HG02798 (cell line): Measurements from ENCODE around the gene AUTS2.

Experiments used
- ATAC-seq: cut with Tn5 transposase; IDR thresholded peaks from one replicate; pipeline ENCODE4 v1.9.1; 2021; ENCODE audit warnings: mild to moderate bottlenecking; ENCODE audit not compliant: unreplicated experiment, poor library complexity

The AUTS2 gene

DNA sequence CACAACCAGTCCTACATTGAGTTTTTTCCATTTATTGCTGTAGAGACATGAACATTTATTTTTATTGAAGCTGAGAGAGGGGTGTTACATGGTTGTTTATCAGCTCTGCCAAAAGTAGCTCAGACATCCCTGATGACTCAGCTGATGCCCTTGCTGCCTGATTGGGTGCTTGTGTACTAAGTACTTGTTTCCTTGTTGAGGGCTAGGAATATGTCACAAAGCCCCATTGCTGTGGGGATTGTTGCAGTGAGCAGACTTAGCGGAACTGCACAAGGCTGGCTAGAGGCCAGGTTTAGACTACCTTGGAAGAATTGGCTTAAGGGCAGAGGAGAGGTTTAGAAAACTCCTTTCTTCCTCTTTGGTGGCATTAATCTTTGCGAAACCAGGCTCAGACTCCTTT is 110.6 kb downstream of the AUTS2 start:
- no peak for ATAC-seq

DNA sequence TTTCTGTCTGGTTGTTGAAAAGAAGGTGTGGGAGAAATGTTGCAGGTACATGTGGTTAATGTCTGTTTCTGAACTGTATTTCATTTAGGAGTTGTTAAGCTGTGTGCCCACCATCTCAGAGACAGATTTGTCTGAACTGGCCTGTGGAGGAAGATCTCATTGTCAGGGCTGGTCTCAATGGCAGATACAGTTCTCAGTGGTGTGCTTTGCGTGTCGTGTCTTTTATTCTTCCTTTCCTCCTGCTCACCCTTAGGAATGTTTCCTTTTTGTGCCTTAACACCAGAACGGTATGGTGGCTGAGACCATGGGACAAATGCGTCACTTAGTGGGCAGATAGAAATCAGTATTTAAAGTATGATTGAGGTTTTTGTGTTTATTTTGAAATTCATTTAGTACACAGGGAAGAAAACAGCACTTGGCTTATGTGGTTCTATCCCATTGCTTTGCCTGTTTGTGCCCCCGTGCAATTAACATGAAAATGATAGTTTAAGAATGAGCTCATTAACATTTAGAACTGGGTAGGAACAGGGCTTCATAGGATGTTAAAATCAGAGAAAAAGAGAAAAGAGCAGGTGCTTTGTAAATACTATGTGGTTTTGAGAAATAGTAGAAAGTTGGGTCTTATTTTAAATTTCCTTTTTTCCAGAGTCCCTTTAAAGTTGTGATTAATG is 112.6 kb downstream of the AUTS2 start:
- ATAC-seq, result no peak

DNA sequence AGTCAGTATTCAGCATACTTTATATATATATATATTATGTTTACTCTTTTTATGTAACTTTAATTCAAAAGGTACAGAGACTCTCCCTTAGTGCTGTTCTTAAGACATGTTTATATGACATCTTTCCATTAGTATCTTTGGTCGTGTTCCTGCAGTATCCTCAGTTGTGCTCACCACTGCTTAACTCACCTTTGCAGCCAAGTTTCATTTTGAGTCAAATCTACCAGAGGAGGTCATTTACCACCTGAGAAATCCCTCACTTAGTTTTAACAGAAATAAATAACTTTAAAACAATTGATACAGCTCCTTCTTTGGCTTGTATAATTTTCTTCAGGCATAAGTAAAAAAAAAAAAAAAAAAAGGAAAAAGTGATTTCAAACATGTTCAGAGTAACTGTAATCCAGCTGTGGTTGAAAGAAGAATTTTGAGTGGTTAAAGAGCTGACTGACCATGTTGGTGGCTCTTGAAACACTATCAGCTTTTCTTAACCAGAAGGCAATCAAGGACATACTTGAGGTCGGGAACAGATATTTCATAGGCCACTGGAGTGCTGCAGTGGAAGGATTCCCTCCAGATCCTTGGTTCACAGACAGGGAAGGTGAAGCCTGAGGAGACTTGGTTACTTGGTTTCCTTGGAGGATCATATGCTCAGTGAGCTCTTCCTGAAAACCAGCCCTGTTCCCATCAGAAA is 116.8 kb downstream of the AUTS2 start:
- ATAC-seq, result no peak

DNA sequence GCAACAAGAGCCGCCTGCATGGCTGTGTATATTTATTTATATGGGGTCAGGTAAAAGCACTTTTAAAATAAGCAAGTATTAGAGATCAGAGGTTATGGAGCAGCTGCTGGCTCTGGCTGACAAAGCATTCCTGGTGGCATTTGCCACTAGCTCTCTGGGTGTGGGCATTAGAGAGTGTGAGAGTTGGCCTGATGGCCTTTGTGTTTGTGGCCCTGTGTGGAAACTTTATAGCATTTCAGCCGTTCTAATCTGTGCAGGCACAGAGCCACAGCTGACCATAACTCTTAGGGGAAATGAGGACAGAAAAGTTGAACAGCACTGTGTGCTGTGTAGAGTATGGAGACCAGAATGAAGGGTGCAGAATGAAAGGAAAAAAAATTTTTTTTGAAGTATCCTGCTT is 118.9 kb downstream of the AUTS2 start:
- no peak for ATAC-seq

DNA sequence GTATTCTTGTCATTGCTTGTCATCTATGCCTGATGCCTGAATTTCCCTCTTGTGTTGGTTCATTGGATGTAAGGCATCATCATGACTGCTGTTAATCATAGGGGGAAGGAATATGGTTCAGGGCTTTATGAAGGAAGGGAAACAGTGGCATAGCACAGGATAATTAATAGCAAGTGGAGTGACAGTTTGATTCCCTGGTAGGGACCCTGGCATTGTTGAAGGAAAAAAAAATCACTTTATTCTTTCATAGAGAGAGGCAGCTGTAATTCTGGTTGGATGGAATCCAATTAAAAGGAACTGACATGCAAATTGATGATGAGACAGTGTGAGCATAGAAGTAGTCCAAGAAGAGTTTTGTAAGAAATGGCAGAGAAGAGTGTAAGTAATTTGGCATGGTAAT is 121.4 kb downstream of the AUTS2 start:
- ATAC-seq, result no peak

DNA sequence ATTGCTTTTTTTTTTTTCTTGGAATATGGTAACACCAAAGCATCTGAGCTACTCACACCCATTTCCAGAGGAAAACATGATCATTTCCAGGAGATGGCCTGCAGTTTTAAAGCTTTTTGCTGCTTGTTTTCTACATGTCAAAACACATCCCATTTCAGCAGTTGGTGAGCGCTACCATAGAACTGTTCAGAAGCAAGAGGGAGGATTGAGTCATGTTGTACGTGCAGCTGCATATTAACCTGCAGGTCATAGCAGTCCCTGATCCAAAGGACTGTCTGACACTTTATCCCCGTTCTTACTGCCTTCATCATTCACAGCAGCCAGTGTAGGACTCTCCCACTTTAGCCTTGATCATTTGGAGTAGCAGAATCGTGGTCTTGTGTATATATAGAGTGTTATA is 124.6 kb downstream of the AUTS2 start:
- ATAC-seq, result no peak

DNA sequence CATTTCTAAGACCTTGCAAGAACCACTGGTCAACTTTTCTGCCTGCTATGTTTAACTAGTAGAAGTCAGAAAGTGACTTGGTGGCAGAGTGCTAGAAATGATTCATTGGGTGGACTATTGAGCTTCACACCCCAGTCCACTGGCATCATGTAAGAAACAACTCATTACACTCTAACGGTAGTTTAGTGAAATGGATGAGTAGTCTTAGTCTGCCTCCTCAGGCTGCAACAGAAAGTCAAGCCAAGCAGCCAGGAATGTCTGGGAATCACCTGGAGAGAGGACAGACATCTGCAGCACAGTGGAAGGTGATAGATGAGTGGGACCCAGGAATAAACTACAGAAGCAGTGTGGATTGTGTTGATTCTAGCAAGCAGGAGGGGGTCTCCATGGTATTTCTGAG is 125.4 kb downstream of the AUTS2 start:
- ATAC-seq, result no peak

DNA sequence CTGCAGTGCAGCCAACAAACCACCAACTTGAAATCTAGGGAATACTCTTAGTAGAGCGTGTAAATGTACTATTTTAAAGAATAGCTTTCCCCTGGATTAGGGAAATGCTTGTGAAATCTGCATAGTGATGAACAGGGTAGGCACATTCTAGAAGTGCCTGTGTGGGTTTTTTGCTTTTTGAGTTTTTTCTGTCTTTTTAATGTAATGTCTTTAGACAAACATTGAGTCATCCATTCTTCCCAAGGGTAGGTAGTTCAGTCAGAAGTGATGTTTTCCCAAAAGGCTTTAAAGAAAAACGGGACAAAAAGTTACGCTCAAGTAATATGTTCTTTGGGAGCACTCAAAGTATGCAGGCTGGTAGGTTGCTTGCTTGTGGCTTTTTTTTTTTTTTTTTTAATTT is 130.0 kb downstream of the AUTS2 start:
- no peak for ATAC-seq

DNA sequence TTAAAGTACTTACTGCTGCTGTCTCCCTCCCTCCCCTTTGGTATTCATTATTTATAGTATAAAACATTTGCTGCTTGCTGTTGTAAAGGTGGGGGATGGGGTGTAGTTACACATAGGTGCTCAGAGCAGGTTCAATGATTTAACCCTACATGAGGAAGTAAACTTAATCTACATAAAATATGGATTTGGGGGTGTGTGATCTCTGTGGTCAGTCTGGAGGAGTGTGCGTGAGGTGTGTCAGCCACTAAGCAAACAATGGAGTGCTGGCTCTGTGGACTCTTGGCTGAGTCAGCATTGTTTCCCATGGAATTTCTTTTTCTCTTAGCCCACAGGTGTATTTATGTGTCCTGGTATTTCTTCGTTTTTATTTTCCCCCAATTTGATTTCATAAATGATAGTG is 133.9 kb downstream of the AUTS2 start:
- no peak for ATAC-seq

DNA sequence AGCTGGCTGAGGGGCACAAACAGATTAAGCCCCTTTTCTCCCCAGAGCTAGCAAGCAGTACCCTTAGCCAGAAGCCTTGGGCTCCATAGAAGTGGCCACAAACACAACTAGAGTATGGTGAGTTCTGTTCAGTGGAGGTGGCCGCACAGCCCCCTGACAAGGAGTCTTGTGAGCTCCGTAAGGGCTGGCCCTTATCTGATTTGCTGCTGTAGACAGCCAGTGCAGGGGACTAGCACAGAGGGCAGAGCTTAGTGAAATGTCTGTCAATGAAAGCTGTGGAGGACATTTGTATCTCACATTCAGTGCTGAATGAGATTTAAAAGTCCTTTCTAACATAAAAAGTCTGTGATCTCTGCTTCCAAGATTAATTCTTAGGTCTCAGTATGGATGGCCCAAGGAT is 137.3 kb downstream of the AUTS2 start:
- no peak for ATAC-seq

DNA sequence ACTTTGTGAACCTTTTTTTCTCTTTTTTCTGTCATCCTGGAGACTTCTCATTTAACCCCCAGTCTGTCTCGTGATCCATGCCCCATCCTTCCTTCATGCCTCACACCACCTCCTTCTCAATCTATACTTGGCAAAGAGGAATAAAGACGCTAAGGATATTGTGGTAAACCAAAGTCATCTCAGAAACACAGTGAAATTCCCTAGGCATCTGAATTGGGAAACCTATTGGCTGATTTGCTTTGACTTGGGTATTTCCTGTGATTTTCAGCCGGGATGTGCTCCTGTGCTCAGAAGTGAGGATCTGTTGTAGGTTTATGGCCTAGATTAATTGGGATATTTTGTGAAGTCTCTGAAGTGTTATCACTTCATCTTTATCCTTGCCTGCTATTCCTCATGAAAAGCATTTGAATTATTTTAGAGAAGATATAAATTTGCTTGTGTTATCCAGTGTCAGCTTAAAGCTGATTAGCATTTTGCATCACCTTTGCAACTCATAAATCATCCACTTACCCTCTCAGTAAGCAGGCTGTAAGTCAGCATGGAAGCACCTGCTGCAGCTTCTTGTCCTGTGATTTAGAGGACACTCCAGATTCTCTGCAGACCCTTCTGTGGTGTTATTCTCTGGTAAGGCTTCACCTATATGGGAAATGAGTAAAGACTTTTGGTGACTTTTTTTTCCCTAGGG is 138.0 kb downstream of the AUTS2 start:
- no peak for ATAC-seq

DNA sequence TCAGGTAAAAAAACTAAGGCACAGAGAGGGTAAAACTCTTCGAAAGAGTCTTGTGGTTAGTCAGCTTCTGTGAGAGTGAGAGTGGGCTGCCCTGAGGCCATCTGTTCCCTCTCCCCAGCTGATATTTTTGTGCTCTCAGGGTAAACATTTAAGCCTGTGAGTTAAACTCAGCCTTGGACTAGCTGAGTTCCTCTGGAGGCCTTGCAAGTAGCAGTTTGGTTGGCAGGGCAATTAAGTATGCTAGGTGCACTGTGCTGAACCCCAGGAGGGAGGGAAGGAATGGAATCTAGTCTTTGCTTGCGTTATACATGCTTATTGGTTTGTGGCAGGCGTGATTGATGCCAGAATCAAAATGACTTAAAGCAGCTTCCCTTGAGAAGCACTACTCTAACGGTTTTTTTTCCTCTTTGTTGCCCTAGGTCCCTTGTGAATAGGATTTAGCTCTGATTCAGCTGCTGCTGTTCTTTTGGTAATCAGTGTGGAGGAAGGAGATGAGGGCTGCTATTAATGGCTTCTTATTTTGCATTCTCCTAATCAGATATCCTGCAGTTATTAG is 140.2 kb downstream of the AUTS2 start:
- ATAC-seq, result peak; percentile 70

DNA sequence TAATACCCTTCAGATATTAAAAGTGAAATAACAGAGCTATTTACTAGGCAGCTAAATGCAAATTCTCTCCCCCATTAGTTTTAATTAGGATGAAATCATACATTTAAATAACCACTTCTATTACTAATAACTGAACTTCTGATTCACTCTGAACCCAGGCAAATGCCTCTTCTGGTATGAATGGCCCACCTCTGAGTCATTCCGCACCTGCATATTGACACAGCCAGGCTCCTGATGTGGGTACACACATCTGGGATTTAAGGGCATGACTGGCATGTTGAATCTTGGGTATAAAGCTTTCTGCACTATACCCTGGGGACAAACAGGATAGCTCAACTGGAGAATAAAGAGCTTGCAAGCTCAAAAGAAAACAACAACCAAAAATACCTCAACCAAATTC is 140.9 kb downstream of the AUTS2 start:
- peak; percentile 64 for ATAC-seq

DNA sequence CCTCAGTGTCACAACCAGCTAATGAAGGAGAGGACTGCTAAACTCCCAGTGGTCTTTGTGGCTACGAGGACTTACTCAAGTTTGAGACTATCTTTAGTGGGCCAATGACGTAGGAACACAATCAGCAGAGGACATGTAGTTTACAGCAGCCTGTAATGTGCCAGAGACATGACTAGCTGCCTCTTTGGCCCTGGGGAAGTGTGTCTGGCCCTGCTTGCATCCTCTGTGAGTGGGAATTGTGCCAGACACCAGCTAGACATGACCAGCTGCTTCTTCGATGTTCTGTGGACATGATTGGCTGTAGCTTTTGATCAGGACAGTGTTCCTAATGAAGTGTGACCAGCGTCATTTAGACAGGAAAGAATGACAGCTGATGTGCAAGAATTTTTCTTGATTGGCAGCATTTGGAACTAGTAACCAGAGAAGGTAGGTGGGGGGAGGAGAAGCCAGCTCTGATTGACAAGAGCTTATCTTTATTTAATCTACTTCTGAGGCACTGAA is 141.7 kb downstream of the AUTS2 start:
- ATAC-seq, result peak; percentile 42

DNA sequence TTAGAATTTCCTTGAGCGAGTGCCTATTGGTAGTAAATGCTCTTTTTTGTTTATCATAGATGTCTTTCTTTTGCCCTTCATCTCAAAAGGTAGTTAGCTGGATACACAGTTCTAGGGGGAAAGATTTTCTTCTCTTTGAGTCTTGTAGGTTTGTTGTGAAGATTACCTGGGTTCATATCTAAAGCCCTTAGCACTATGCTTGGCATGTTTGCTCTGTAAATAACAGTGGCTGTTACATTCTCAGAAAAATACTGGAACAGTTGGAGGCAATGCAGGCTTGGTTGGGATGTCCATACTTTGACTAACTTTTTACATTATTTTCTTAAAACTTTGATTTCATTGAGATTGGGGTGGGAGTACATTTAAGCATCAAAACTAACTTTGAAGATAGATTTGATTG is 144.0 kb downstream of the AUTS2 start:
- no peak for ATAC-seq

DNA sequence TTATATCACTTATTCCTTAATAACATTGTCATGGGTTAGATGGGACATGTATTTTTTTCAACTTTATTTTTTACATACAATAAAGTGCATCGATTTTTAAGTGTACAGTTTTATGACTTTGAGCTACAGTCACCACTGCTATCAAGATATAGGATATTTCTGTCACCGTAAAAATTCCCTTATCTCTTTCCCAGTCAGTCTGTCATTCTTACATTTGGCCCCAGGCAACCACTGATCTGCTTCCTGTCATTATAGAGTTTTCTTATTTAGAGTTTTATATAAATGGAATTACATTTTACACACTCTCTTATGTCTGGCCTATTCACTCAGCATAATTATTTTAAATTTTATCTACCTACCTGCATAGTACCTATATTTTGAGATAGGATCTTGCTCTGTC is 145.2 kb downstream of the AUTS2 start:
- no peak for ATAC-seq

DNA sequence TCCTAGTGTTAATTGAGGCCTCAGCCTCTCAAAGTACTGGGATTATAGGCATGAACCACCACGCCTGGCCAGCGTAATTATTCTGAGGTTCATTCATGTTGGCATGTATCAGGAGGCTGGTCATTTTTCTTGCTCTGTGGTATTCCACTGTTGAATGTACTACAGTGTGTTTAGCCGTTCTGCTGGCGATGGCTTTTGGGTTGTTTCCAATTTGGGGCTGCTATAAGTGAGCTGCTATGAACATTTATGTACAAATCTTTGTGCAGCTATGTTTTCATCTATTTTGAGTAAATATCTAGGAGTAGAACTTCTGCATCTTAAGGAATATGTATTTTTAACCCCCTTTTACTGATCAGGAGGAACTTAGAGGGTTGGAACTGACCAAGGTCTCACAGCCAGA is 145.8 kb downstream of the AUTS2 start:
- ATAC-seq, result no peak

DNA sequence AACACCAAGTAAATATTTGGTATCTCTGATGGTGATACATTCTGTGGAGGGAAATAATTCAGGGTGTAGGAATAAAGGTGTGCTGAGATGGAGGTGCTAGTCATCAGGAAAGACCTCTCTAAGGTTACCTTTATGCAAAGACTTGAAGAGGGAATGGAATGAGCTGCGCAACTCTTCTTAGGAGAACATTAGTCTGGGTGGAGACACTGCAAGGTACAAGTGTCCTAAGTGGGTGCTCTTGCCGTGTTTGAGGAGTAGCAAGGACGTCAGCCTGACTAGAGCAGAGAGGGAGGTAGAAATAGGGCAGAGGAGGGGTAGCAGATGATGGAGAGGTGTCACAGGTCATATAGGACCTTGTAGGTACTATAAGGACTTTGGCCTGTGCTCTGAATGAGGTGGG is 148.1 kb downstream of the AUTS2 start:
- ATAC-seq, result no peak

DNA sequence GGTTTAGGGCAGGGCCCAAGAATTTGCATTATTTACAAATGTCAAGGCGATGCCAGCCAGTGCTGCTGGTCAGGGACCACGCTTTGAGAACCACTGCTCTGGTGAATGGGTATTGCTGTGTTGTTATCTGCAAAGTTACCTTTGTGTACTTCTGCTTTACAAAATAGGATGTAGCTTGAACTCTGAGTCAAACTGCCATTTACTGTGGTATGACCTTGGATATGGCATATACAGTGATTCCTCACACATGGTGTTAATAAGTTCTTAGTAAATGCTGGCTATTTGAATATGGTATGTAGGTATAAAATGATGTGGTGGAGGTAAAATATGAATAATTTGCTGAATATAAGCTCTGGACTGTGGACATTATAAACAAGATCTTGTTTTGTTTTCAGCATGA is 148.9 kb downstream of the AUTS2 start:
- no peak for ATAC-seq

DNA sequence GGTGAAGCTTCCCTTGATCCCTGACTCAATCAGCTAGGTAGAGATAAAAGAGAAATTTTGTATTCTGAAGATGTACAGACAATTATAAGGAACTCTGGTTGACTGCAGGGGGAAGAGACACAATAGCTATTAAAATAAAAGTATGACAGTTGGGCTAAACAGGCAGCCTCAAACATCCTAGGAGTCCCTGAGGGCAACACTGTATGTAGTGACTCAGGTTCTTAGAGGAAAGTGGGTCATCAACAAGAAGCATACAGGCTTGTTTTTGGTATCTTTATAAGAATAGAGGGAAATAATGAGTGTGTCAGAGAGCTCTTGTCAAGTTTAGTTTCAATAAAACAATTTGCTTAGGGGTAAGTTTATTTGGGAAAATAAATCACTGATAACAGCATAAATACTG is 150.3 kb downstream of the AUTS2 start:
- ATAC-seq, result no peak

DNA sequence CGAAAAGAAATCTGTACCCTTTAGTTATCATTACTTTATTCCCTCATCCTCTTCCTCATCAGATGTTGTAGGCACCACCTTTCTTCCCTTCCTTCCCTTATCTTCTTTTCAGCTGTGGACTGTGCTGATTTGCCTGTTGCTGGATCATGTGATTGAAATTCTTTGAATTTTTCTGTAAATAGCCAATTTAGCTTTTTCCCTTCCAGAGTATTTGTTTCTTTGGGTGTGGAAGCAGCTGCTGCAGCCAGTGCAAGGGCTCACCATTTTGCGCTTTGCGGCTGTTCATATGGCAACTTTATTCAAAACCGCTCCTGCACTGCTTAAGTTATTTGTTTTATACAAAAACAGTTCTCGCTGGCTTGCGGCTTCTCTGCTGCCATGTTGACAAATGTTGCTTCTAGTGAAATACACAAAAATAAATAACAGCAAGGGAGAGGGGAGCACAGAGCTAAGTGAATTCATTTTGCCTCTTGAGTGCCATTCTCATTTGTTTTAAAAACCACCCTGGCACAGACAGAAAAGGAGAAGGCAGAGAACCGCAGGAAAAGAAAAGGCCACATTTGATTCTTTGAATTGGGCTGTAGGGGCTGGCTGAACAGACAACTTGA is 151.2 kb downstream of the AUTS2 start:
- no peak for ATAC-seq
